ENCODE data around the gene NSD2.

Gene NSD2

DNA sequence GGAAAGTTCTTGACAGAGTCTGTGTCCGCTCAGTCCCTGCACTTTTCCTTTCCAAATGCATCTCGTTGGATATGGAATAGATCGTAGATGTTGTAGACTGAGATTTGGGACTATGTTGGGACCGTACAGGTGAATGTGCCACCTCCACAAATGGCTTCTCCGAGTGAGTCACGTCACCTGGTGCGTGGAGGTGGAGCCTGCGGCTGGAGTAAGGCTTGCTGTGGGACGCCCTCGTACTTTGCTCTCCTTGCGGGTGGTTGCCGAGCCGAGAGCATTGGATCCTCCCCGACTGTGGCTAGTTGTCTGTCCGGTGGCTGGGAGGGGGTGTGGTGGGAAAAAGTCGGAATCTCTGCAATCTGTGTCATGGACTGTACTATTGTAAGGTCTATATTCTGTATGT, 77.0 kb downstream of the NSD2 start:
- peaks cover 18% of the 10 kb centered on the region for H3K79me2 ChIP-seq (ENCODE audit: low read length)
- H4K20me1 ChIP-seq (ENCODE audit: insufficient read depth, low read length) = peaks cover 5% of the 10 kb centered on the region; the same call in 1 of the 2 replicates
- H3K36me3 ChIP-seq (replicated peaks; ENCODE audit: low read depth, low read length) = peaks cover 63% of the 10 kb centered on the region

DNA sequence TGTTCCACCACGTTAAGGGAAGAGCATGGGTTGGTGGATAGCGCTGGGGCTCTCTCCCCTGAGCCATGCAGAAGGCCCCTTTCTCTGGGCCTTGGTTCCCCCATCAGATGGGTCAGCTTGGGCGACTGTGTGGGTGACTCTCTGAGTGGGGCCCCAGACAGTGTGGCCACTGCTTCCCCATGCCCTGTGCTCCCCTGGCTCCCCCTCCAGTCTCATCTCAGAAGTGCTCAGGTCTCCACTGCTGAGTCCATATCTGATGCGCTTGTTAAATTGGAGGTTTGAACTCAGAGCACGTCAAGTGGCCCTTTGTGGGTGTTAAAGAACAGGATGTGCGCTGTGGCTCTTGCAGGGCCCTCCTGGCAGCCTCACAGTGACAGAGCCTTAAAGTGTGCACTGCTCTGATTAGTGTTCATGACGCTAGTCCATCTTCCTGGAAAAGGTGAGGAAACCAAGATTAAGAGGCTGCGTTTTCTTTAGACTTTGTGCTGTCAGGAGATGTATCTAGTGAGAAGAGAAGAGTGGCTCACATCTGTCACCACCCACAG, 77.8 kb downstream of the NSD2 start:
- Histone ChIP-seq H3K4me1 (ENCODE audit: low read length) (no peaks in the 10 kb centered on the region), H4K20me1 (ENCODE audit: insufficient read depth, low read length) (peaks cover 5% of the 10 kb centered on the region; the same call in 1 of the 2 replicates), H3K4me3 (ENCODE audit: low read length) (no peak overlapping the region), H3K9ac (ENCODE audit: low read length) (no peak overlapping the region), H3K36me3 (replicated peaks; ENCODE audit: low read depth, low read length) (peaks cover 62% of the 10 kb centered on the region), H3K9me3 (ENCODE audit: insufficient read depth, low read length) (no peaks in the 10 kb centered on the region), H3K79me2 (ENCODE audit: low read length) (peaks cover 12% of the 10 kb centered on the region), H3K27me3 (ENCODE audit: low read depth, low read length) (no peaks in the 10 kb centered on the region), H3K4me2 (ENCODE audit: low read length) (no peak overlapping the region), H2AFZ (ENCODE audit: low read depth, low read length) (no peak overlapping the region), H3K27ac (ENCODE audit: low read length) (no peak overlapping the region)
- TF ChIP-seq EZH2phosphoT487 (IDR thresholded peaks at IDR 0.05; ENCODE audit: low read depth) = no peak
- TF ChIP-seq, protein P1, sequence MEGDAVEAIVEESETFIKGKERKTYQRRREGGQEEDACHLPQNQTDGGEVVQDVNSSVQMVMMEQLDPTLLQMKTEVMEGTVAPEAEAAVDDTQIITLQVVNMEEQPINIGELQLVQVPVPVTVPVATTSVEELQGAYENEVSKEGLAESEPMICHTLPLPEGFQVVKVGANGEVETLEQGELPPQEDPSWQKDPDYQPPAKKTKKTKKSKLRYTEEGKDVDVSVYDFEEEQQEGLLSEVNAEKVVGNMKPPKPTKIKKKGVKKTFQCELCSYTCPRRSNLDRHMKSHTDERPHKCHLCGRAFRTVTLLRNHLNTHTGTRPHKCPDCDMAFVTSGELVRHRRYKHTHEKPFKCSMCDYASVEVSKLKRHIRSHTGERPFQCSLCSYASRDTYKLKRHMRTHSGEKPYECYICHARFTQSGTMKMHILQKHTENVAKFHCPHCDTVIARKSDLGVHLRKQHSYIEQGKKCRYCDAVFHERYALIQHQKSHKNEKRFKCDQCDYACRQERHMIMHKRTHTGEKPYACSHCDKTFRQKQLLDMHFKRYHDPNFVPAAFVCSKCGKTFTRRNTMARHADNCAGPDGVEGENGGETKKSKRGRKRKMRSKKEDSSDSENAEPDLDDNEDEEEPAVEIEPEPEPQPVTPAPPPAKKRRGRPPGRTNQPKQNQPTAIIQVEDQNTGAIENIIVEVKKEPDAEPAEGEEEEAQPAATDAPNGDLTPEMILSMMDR (IDR thresholded peaks at IDR 0.05; ENCODE audit: low read depth, low read length) = no peak

More for the DNA sequence above, 77.0 kb downstream of the NSD2 start:
- Histone ChIP-seq H2AFZ (ENCODE audit: low read depth, low read length) (no peak overlapping the region), H3K27ac (ENCODE audit: low read length) (no peak overlapping the region), H3K9me3 (ENCODE audit: insufficient read depth, low read length) (no peaks in the 10 kb centered on the region), H3K27me3 (ENCODE audit: low read depth, low read length) (no peaks in the 10 kb centered on the region), H3K4me3 (ENCODE audit: low read length) (no peak overlapping the region), H3K4me2 (ENCODE audit: low read length) (no peak overlapping the region), H3K9ac (ENCODE audit: low read length) (no peak overlapping the region), H3K4me1 (ENCODE audit: low read length) (no peaks in the 10 kb centered on the region)
- no peak for TF ChIP-seq EZH2phosphoT487 (IDR thresholded peaks at IDR 0.05; ENCODE audit: low read depth)
- TF ChIP-seq, protein P1 (IDR thresholded peaks at IDR 0.05; ENCODE audit: low read depth, low read length) = no peak

DNA sequence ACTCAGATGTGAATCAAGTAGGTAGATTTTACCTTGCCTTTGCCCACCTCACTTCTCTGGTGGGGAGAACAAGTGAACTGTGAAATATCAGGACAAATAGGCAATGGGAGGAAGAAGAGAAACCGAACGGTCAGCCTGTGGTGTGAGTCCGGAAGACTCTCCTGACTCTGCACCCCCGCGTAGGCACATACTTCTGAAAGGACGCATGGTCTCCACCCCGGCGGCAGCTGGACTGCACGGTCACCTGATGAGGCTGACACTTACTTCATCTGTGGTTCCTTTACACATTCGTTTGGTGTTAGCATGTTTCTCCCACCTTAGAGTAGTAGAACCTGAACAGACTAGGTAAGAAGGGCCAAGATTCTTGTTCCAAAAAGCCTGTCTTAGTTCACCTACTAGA, 79.2 kb downstream of the NSD2 start:
- Histone ChIP-seq H3K79me2 (ENCODE audit: low read length) (peaks cover 7% of the 10 kb centered on the region), H3K36me3 (replicated peaks; ENCODE audit: low read depth, low read length) (peaks cover 65% of the 10 kb centered on the region), H3K9me3 (ENCODE audit: insufficient read depth, low read length) (no peaks in the 10 kb centered on the region), H3K4me2 (ENCODE audit: low read length) (no peak overlapping the region), H3K9ac (ENCODE audit: low read length) (no peak overlapping the region), H3K4me3 (ENCODE audit: low read length) (no peak overlapping the region), H2AFZ (ENCODE audit: low read depth, low read length) (no peak overlapping the region), H3K4me1 (ENCODE audit: low read length) (no peaks in the 10 kb centered on the region), H3K27ac (ENCODE audit: low read length) (no peak overlapping the region), H3K27me3 (ENCODE audit: low read depth, low read length) (no peaks in the 10 kb centered on the region), H4K20me1 (ENCODE audit: insufficient read depth, low read length) (peaks cover 5% of the 10 kb centered on the region; the same call in 1 of the 2 replicates)
- no peak for TF ChIP-seq EZH2phosphoT487 (IDR thresholded peaks at IDR 0.05; ENCODE audit: low read depth)
- TF ChIP-seq, protein P1 (IDR thresholded peaks at IDR 0.05; ENCODE audit: low read depth, low read length) = no peak

DNA sequence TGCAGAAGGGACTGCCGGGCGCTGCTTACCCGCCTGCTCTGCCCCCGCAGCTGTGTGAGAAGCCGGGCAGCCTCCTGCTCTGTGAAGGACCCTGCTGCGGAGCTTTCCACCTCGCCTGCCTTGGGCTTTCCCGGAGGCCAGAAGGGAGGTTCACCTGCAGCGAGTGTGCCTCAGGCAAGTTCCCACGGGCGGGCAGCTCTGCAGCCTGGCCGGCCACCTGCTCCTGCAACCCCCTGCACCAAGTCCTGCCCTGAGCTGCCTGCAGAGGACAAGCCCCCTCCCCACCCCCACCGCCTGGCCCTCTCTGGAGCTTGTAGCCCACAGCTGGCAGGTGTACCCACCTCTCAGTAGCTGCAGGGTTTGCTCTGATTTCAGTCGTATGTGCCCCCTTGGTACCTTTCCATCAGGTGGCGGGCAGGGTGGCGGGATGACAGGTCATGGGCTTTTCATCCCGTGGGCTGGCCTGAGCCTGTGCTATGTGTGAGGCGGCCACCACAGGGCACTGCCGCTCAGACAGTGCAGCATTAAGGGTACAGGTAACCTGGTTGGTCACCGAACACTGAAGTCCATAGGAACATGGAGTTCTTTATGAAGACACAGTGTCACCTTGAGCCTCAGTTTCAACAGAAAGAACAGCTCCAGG, 81.0 kb downstream of the NSD2 start:
- Histone ChIP-seq H3K4me3 (ENCODE audit: low read length) (no peak overlapping the region), H3K9me3 (ENCODE audit: insufficient read depth, low read length) (no peaks in the 10 kb centered on the region), H3K79me2 (ENCODE audit: low read length) (peaks cover under 1% of the 10 kb centered on the region; the same call in 1 of the 2 replicates), H3K36me3 (replicated peaks; ENCODE audit: low read depth, low read length) (peaks cover 69% of the 10 kb centered on the region), H4K20me1 (ENCODE audit: insufficient read depth, low read length) (0 out of 2 replicates have a peak, but pooled peaks cover under 1% of the 10 kb centered on the region), H3K9ac (ENCODE audit: low read length) (no peak overlapping the region), H3K27me3 (ENCODE audit: low read depth, low read length) (no peaks in the 10 kb centered on the region), H3K27ac (ENCODE audit: low read length) (no peak overlapping the region), H2AFZ (ENCODE audit: low read depth, low read length) (no peak overlapping the region), H3K4me1 (ENCODE audit: low read length) (no peaks in the 10 kb centered on the region), H3K4me2 (ENCODE audit: low read length) (no peak overlapping the region)
- TF ChIP-seq, protein P1 (IDR thresholded peaks at IDR 0.05; ENCODE audit: low read depth, low read length) = no peak
